GM19452 (cell line): ENCODE results near the gene RAB38.

ENCODE experiments used
- ATAC-seq: cut with Tn5 transposase; IDR thresholded peaks from one replicate; pipeline ENCODE4 v1.9.1; 2021; ENCODE audit not compliant: unreplicated experiment

Gene RAB38

GRCh38 chr11:88170673-88171072, 4.6 kb downstream of the RAB38 start:
- ATAC-seq = no peak

DNA sequence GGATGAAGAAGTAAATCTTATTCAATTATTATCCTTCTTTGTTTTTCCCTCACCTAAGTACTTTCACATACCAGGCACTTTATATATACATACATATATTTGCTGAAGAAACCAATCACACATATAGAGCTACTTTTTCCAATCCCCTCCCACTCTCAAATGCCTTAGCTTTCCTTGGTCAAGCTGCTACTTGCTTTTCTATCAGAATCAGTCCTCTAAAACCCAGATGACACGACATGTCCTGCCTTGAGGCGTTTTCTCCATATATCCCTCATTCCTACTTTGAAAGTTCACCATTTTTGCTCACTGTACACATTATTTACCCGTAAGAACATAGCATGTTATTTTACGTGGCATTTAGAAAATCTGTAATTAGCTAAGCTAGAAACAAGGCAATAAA, 5.4 kb downstream of the RAB38 start:
- no peak for ATAC-seq

GRCh38 chr11:88169471-88169870, 5.8 kb downstream of the RAB38 start:
- no peak for ATAC-seq

GRCh38 chr11:88167853-88168252, 7.4 kb downstream of the RAB38 start:
- ATAC-seq = no peak

GRCh38 chr11:88164806-88165585, 10.2 kb downstream of the RAB38 start:
- ATAC-seq = peak; percentile 52

- peak; percentile 41 for ATAC-seq
Measured at GRCh38 chr11:88164320-88164719, 10.9 kb downstream of the RAB38 start.

DNA sequence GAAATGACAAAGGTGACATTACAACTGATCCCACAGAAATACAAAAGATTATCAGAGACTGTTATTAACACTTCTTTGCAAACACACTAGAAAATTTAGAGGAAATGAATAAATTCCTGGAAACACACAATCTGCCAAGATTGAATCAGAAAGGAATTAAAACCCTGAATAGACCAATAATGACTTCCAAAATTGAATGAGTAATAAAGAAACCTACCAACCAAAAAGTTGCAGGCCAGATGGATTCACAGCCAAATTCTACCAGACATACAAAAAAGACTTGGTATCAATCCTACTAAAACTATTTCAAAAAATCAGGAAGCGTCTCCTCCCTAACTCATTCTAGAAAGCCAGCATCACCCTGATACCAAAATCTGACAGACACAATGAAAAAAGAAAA, 17.2 kb downstream of the RAB38 start:
- no peak for ATAC-seq

DNA sequence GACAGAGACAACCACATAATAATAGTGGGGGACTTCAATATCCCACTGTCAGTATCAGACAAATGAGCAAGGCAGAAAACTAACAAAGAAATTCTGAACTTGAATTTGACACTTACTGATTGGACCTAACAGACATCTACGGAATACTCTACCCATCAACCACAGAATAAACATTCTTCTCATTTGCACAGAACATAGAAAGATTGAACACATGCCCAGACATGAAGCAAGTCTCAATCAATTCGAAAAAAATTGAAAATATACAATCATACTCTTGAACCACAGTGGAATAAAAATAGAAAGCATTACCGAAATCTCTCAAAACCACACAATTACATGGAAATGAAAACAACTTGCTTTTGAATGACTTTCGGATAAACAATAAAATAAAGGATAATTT, 17.9 kb downstream of the RAB38 start:
- ATAC-seq = no peak

DNA sequence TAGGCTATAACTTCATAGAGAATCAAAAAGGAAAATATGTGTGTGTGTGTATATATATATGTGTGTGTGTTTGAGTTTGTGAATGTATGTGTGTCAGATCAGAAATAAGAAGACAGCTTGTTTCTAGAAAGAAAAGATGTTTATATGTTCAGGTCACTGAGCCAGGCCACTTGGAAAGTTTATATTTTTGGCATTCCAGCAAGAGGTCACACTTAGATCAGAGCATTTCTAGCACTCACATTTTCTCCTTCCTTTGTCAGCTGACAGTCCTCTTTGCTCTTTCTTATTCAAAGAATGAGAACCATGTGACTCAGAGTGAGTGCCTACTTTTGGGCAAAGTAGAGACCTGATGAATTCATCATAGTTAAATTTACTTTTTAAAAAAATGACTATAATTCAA, 22.9 kb downstream of the RAB38 start:
- no peak for ATAC-seq

- ATAC-seq = no peak
Measured at GRCh38 chr11:88151709-88152265, 23.5 kb downstream of the RAB38 start.

- ATAC-seq = no peak
Measured at GRCh38 chr11:88146106-88146505, 29.1 kb downstream of the RAB38 start.

GRCh38 chr11:88139865-88140264, 35.4 kb downstream of the RAB38 start:
- no peak for ATAC-seq

DNA sequence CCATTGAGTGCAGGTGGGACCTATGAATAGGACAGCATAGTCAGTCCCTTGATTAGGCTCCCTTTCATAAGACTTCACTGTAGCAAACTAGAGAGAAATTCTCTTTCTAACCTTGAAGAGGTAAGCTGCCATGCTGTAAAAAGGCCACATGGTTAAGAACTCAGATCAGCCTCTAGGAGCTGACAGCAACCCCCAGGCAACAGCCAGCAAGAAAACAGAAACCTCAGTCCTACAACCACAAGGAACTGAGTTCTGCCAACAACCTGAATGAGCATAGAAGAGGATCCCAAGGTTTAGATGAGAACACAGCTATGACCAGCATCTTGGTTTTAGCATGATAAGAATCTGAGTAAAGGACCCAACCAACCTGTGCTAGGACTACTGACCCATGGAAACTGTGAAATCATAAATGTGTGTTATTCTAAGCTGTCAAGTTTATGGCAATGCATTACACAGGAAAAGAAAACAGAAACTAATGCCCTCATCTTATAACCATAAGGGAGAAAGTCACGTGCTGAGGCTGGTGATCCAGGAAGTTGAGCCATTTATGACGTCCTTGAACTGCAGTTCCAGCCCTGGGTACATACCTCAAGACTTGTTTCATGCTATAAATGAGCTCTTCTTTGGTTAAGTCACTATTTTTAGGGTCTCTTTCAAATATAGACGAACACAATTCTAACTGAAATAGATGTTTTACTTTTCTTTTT, 43.3 kb downstream of the RAB38 start:
- peak; percentile 56 for ATAC-seq

DNA sequence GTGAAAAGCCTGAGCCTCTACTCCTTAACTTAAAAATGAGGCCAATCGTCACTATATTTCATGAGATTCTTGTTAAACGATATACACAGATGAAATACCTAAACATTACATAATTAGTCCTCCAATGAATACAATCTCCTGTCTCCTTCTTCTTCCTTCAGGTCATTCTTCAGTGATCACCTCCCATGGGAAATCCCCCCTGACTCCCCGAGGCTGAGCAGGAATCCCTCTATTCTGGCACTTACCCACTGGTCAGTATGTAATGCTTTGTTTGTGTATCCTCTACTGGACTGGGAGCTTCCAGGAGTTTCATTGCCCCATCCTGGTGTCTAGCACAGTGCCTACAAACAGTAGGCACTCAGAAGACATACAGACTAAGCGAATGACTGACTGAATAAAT, 52.3 kb downstream of the RAB38 start:
- ATAC-seq = no peak

DNA sequence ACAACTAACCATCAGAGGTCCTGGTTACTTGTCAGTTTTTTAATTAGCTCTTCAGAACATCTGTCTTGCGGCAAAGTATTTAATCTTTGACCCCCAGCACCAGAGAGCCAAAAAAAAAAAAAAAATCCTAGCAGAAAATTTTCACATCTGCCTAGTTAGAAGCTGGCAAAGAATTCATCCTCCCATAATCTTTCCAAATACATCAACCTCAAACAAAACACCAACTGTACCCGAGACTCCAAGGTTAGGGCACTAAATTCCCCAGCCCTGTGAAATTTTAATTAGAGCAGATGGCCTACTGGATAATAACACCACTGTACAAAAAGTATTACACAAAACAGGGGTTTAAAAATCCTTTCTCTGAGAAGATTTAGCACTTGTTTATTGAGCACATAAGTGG, 55.7 kb downstream of the RAB38 start:
- no peak for ATAC-seq

DNA sequence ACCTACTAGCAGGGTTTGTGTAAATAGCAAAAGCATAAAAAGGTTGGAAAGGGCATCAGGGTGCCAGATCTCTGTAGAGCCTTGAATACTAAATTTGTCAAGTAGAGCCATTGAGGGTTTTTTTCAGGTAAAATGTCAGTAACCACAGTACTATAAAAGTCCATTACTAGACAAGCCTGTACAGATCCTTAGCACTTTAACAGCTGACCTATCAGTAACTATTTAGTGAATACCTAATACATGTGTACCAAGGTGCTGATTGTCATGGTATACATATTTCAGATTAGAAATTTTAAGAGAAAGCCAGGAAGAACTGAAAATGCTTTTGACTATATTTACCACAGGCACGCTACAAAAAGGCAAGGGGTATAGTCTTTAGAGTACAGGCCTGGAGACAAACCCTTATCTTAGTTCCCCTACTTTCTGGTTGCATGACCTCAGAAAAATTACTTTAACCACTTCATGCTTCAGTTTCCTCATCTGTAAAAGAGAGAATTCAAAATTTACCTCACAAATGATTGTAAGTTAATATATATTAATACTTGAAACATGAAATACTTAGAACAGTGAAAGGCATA, 57.9 kb downstream of the RAB38 start:
- ATAC-seq = no peak

DNA sequence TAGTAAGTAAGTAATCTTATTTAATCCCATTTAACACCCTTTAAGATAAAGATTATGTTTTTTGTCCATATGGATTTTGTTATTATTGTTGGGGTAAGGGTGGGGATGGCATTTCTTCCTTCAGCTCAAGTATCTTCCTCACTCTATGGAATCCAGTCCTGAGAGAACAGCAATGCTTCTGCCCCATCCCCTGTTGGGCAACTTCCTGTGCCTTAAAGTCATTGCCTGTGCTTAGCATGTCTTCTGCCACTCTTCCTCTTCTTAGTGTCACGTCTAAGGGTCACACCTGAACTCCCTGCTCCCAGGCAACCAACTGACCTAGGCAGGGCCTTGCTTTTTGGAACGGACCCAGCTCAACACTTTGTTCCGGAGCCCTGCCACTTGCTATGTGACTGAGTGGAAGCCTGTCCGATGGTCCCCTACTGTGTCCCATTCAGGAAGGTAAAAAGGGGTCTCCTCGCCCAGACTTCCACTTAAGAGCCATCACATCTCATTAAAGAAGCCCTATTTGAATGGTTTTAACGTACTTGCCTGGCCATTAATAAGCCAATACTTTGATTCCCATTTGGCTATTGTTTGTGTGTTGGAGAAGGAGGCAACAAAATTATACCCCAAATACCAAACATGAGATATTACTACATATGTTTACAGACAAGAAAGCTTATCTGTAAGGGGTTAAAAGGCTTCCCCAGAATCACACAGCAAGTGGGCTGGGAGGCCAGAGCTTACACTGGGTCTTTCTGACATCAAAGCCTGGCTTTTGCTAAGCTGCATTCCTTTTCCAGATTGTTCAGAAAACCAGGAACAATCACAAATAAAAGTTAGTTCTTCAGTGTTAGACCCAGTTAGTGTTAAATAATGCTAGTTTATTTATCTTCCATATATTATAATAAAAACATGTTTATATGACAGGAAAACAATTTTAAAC, 59.2 kb downstream of the RAB38 start:
- no peak for ATAC-seq

- no peak for ATAC-seq
Measured at GRCh38 chr11:88114486-88115045, 60.7 kb downstream of the RAB38 start.

GRCh38 chr11:88106666-88107065, 68.6 kb downstream of the RAB38 start:
- no peak for ATAC-seq

DNA sequence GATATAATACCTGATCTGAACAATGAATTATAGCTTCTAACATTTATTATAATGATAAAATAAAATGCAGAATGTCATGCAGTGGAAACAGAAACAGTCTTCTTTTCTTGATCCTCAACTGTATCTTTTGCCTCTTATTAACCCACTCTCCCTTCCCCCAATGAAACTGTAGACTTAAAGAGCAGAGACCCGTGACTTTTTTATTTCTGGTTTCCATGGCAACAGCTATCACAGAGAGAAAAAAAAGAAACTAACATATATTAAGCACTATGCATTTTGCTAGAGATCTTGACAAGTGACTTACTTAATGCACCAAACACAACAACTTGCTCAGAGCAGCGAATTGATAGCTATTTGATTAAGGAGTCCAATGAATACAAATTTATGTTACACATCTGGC, 69.3 kb downstream of the RAB38 start:
- ATAC-seq = no peak

- no peak for ATAC-seq
Measured at GRCh38 chr11:88105526-88105925, 69.7 kb downstream of the RAB38 start.
